Activated B cell treated with CpG ODN at 0.5 μM for 24 hours (primary cell): Measurements from ENCODE around the gene MLPH. TPM values are rescaled to one million over a fixed set of nuclear protein-coding genes. Genes with fewer than 3 reads are reported as not detected.
"Not testable (repeated sequence)": the region's sequence is repeated elsewhere in the genome, so short reads cannot be mapped to it uniquely, and the experiment has no call there.

Experiments
- ATAC-seq: fragments of 200-7000 bp; cut with Tn5 transposase; one replicate; pipeline ENCODE4 v1.10.0; 2021; ENCODE audit warnings: low read depth, mild to moderate bottlenecking, moderate library complexity
- CTCF ChIA-PET: fragments of 350-600 bp; sonication (Branson Sonifier 250); formaldehyde crosslinking; loops from one replicate; lab custom pipeline; 2021; ENCODE audit warnings: antibody characterized with exemption; lab: Charles Lee
- POLR2A ChIA-PET: fragments of 350-600 bp; sonication (Branson Sonifier 250); formaldehyde crosslinking; loops from one replicate; lab custom pipeline; 2021; ENCODE audit warnings: antibody characterized with exemption; lab: Charles Lee
- DNase-seq: peaks from one replicate; pipeline ENCODE4 v3.0.0; 2022
- H3K27ac Mint-ChIP-seq: one replicate; pipeline ENCODE4 v1.8.0; 2020; ENCODE audit warnings: mixed read lengths
- H3K27me3 Mint-ChIP-seq: one replicate; pipeline ENCODE4 v1.8.0; 2021; ENCODE audit warnings: mixed read lengths
- H3K36me3 Mint-ChIP-seq: one replicate; pipeline ENCODE4 v1.8.0; 2021; ENCODE audit warnings: low read depth, mixed read lengths
- H3K4me1 Mint-ChIP-seq: one replicate; pipeline ENCODE4 v1.8.0; 2021; ENCODE audit warnings: mixed read lengths
- H3K4me3 Mint-ChIP-seq: one replicate; pipeline ENCODE4 v1.8.0; 2020; ENCODE audit warnings: mild to moderate bottlenecking, mixed read lengths
- H3K9me3 Mint-ChIP-seq: one replicate; pipeline ENCODE4 v1.8.0; 2020; ENCODE audit warnings: mixed read lengths
- CTCF ChIP-seq: fragments of 200-600 bp; IDR thresholded peaks from one replicate; pipeline ENCODE4 v1.8.0; 2022; ENCODE audit warnings: antibody characterized with exemption, mild to moderate bottlenecking
- intact Hi-C: fragments of 100-400 bp; cut with micrococcal nuclease; formaldehyde crosslinking; loops from one replicate; pipeline ENCODE4 v1.15.1; 2024
- total RNA-seq: library from RNA; stranded (reverse); gene quantifications from 2 replicates; pipeline ENCODE4 v1.2.3, GENCODE V29; 2022

Gene MLPH
- total RNA-seq, 1 donor from 2014 or later = not detected

GRCh38 chr2:237465515-237466148 is 21.4 kb upstream of the MLPH start:
- CTCF ChIA-PET = no interaction called here
- no peak overlapping the region for H3K27ac Mint-ChIP-seq
- no peak overlapping the region for H3K4me3 Mint-ChIP-seq
- intact Hi-C loops = no loop called here
- ATAC-seq (no peak), DNase-seq (no peak)
- TF ChIP-seq CTCF = no peak
- H3K9me3 Mint-ChIP-seq = no peaks in the 10 kb centered on the region
- POLR2A ChIA-PET = no interaction called here
- H3K4me1 Mint-ChIP-seq = no peaks in the 10 kb centered on the region
- H3K27me3 Mint-ChIP-seq = peaks cover 8% of the 10 kb centered on the region
- no peaks in the 10 kb centered on the region for H3K36me3 Mint-ChIP-seq

- intact Hi-C loops = no loop called here
- H3K36me3 Mint-ChIP-seq = no peaks in the 10 kb centered on the region
Observed at GRCh38 chr2:237466211-237466610, 20.8 kb upstream of the MLPH start.

GRCh38 chr2:237467447-237468179 is 19.4 kb upstream of the MLPH start:
- no peak for TF ChIP-seq CTCF
- no peak for DNase-seq
- Mint-ChIP-seq H3K36me3 (no peaks in the 10 kb centered on the region), H3K27ac (no peak overlapping the region), H3K9me3 (no peaks in the 10 kb centered on the region), H3K27me3 (peaks cover 3% of the 10 kb centered on the region), H3K4me3 (no peak overlapping the region), H3K4me1 (no peaks in the 10 kb centered on the region)
- ATAC-seq = no peak
- ChIA-PET CTCF (no interaction called here), POLR2A (no interaction called here)
- intact Hi-C loops = no loop called here

More at GRCh38 chr2:237466211-237466610, 20.8 kb upstream of the MLPH start:
- POLR2A ChIA-PET = no interaction called here
- no peak overlapping the region for H3K27ac Mint-ChIP-seq
- DNase-seq (no peak), ATAC-seq (no peak)
- TF ChIP-seq CTCF = no peak
- H3K4me3 Mint-ChIP-seq = no peak overlapping the region
- no peaks in the 10 kb centered on the region for H3K9me3 Mint-ChIP-seq
- CTCF ChIA-PET = no interaction called here
- H3K4me1 Mint-ChIP-seq = no peaks in the 10 kb centered on the region
- peaks cover 6% of the 10 kb centered on the region for H3K27me3 Mint-ChIP-seq

GRCh38 chr2:237469410-237469809 is 17.6 kb upstream of the MLPH start:
- H3K9me3 Mint-ChIP-seq, ATAC-seq, H3K27me3 Mint-ChIP-seq, POLR2A ChIA-PET, H3K4me3 Mint-ChIP-seq, H3K4me1 Mint-ChIP-seq, H3K36me3 Mint-ChIP-seq, H3K27ac Mint-ChIP-seq, DNase-seq, intact Hi-C loops, CTCF ChIA-PET: not testable (repeated sequence)

- TF ChIP-seq CTCF = no peak
- peaks cover 4% of the 10 kb centered on the region for H3K4me1 Mint-ChIP-seq
- no peak for ATAC-seq
- H3K9me3 Mint-ChIP-seq = no peaks in the 10 kb centered on the region
- H3K36me3 Mint-ChIP-seq = peaks cover 1% of the 10 kb centered on the region
- DNase-seq = no peak
- peaks cover 3% of the 10 kb centered on the region for H3K27me3 Mint-ChIP-seq
- H3K4me3 Mint-ChIP-seq = no peak overlapping the region
- ChIA-PET CTCF (no interaction called here), POLR2A (no interaction called here)
- no peak overlapping the region for H3K27ac Mint-ChIP-seq
- intact Hi-C loops = no loop called here
Observed at GRCh38 chr2:237469849-237470248, 17.2 kb upstream of the MLPH start.
